ENCODE measurements around the gene ZNF248. TPM values are rescaled to one million over a fixed set of nuclear protein-coding genes. Genes with fewer than 3 reads are reported as not detected.

ZNF248 gene
- total and polyA plus RNA-seq, 9 of the 15 experiments (the other 6 are each of a cell fraction or from before 2014, with no cell fraction given): 4.5 to 16.5 (median 10.2) TPM

- H3K79me2 ChIP-seq (ENCODE audit: control insufficient read depth, insufficient read depth, low read length): peaks cover 4% of the 10 kb centered on the region; the same call in 1 of the 3 replicates
- peak overlapping the region; percentile 94 for H3K27ac ChIP-seq (ENCODE audit: extremely low read depth, low read depth, low read length)
- H3K4me3 ChIP-seq: peak overlapping the region; percentile 27; the same call in 1 of the 2 replicates
- POLR2A ChIA-PET: interaction anchor here (0.6 to 1.1 kb wide), 2 partner anchors 9 to 17 kb away, joined by 3 to 6 read pairs; no protein-coding TSS in a partner anchor
- peak overlapping the region; percentile 75 for H2AFZ ChIP-seq (ENCODE audit: low read depth, low read length)
- intact Hi-C loops (cut with micrococcal nuclease): loop anchor here (10.0 kb wide), 1 partner anchor 63 kb away; no protein-coding TSS in a partner anchor
- WGBS (ENCODE audit: insufficient coverage, low coverage, missing lambda C conversion rate): 2% methylated on average over 5 of the region's 5 CpGs
- FAIRE-seq (no peak), DNase-seq (ENCODE audit: extremely low read depth in 1 of 4, low spot score in 3 of 4) (no peak), ATAC-seq (peak; percentile 35; the same call in 2 of the 3 replicates)
- H3K9me1 ChIP-seq (ENCODE audit: control insufficient read depth, insufficient read depth, low read length): no peaks in the 10 kb centered on the region
- no peaks in the 10 kb centered on the region for H3K9me3 ChIP-seq (replicated peaks; ENCODE audit: control insufficient read depth, insufficient read depth, low read depth, low read length)
- TSS peak; percentile 87 for BruUV-seq (replicated peaks)
- peaks cover 0 to 5% of the 10 kb centered on the region in 2 experiments; a peak in 2 of 5 replicates for H3K4me1 ChIP-seq (replicated peaks in 1 of 2; ENCODE audit: control insufficient read depth in 2 of 2, insufficient read depth in 2 of 2, low read length in 2 of 2)
- H4K20me1 ChIP-seq (replicated peaks; ENCODE audit: control insufficient read depth, insufficient read depth, low read length): no peaks in the 10 kb centered on the region
- TF ChIP-seq NR2C2 (CRISPR knock-in tag; IDR thresholded peaks at IDR 0.05) (no peak), NR2C2 (tag; IDR thresholded peaks at IDR 0.05) (0 out of 2 replicates have a peak, but pooled peaks have one; percentile 10), ZNF41 (CRISPR knock-in tag; conservative IDR thresholded peaks at IDR 0.05) (no peak)
- CTCF ChIA-PET (ENCODE audit: low intra/inter-chr PET ratio): no interaction called here
- in situ Hi-C loops (cut with MboI): no loop called here
- no peaks in the 10 kb centered on the region for H3K36me3 ChIP-seq (ENCODE audit: control insufficient read depth, insufficient read depth, low read length)
- peak overlapping the region in 1 of 2 experiments; percentile 71; a peak in 2 of 4 replicates for H3K9ac ChIP-seq (ENCODE audit: insufficient read depth in 1 of 2, low read depth in 2 of 2, low read length in 2 of 2)
- H3K4me2 ChIP-seq (ENCODE audit: insufficient read depth, low read length): peak overlapping the region; percentile 59
- no peaks in the 10 kb centered on the region for H3K27me3 ChIP-seq (ENCODE audit: control insufficient read depth in 2 of 2, insufficient read depth in 2 of 2, low read length in 2 of 2)
Measured at GRCh38 chr10:37872283-37872682, 14.9 kb upstream of the ZNF248 start.

DNA sequence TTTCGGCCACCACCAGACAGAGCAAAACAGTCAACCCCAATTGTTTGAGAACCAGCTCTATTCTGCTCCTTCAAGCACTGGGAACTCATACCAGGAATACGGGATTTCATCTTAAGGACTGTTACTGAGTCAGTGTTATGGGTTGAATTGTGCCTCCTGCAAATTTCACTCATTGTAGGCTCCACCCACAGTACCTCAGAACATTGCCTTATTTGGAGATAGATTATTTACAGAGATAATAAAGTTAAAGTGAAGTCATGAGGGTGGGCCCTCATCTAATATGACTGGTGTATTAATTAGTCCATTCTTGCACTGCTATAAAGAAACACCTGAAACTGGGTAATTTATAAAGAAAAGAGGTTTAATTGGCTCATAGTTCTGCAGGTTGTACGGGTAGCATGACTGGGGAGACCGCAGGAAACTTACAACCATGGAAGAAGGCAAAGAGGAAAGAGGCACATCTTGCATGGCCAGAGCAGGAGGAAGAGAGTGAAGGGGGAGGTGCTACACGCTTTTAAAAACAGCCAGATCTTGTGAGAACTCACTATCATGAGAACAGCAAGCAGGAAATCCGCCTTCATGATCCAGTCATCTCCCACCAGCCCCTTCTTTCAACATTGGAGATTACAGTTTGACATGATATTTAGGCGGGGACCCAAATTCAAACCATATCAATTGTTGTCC is 14.3 kb upstream of the ZNF248 start:
- WGBS (ENCODE audit: insufficient coverage, low coverage, missing lambda C conversion rate): 16% methylated on average over 7 of the region's 7 CpGs
- peak overlapping the region in 1 of 2 experiments; percentile 71; a peak in 2 of 4 replicates for H3K9ac ChIP-seq (ENCODE audit: insufficient read depth in 1 of 2, low read depth in 2 of 2, low read length in 2 of 2)
- intact Hi-C loops (cut with micrococcal nuclease): loop anchor here (10.0 kb wide), 1 partner anchor 63 kb away; no protein-coding TSS in a partner anchor
- peak overlapping the region; percentile 75 for H2AFZ ChIP-seq (ENCODE audit: low read depth, low read length)
- H3K9me1 ChIP-seq (ENCODE audit: control insufficient read depth, insufficient read depth, low read length): no peaks in the 10 kb centered on the region
- POLR2A ChIA-PET: interaction anchor here (1.1 to 1.4 kb wide), 2 partner anchors 10 to 14 kb away, joined by 6 read pairs; partner anchors contain the start of gene ZNF248
- H3K27me3 ChIP-seq (ENCODE audit: control insufficient read depth in 2 of 2, insufficient read depth in 2 of 2, low read length in 2 of 2): no peaks in the 10 kb centered on the region
- H3K79me2 ChIP-seq (ENCODE audit: control insufficient read depth, insufficient read depth, low read length): peaks cover 4% of the 10 kb centered on the region; the same call in 1 of the 3 replicates
- H3K4me3 ChIP-seq: peak overlapping the region; percentile 27; the same call in 1 of the 2 replicates
- CTCF ChIA-PET (ENCODE audit: low intra/inter-chr PET ratio): no interaction called here
- no peak for FAIRE-seq
- peaks cover 0 to 5% of the 10 kb centered on the region in 2 experiments; a peak in 2 of 5 replicates for H3K4me1 ChIP-seq (replicated peaks in 1 of 2; ENCODE audit: control insufficient read depth in 2 of 2, insufficient read depth in 2 of 2, low read length in 2 of 2)
- peak overlapping the region; percentile 59 for H3K4me2 ChIP-seq (ENCODE audit: insufficient read depth, low read length)
- no TSS peak for BruUV-seq (replicated peaks)
- H4K20me1 ChIP-seq (replicated peaks; ENCODE audit: control insufficient read depth, insufficient read depth, low read length): no peaks in the 10 kb centered on the region
- H3K9me3 ChIP-seq (replicated peaks; ENCODE audit: control insufficient read depth, insufficient read depth, low read depth, low read length): no peaks in the 10 kb centered on the region
- peak in 1 of 4 experiments; percentile 54 for DNase-seq (ENCODE audit: extremely low read depth in 1 of 4, low spot score in 3 of 4)
- ATAC-seq: peak; percentile 83
- in situ Hi-C loops (cut with MboI): no loop called here
- no peaks in the 10 kb centered on the region for H3K36me3 ChIP-seq (ENCODE audit: control insufficient read depth, insufficient read depth, low read length)
- H3K27ac ChIP-seq (ENCODE audit: extremely low read depth, low read depth, low read length): peak overlapping the region; percentile 94
- 0 out of 2 replicates have a peak, but pooled peaks have one; percentile 40 for TF ChIP-seq ZNF766 (CRISPR knock-in tag; conservative IDR thresholded peaks at IDR 0.05)
- TF ChIP-seq ZNF197 (CRISPR knock-in tag; IDR thresholded peaks at IDR 0.05; ENCODE audit: low read depth): 0 out of 2 replicates have a peak, but pooled peaks have one; percentile 57
- TF ChIP-seq, protein P1, sequence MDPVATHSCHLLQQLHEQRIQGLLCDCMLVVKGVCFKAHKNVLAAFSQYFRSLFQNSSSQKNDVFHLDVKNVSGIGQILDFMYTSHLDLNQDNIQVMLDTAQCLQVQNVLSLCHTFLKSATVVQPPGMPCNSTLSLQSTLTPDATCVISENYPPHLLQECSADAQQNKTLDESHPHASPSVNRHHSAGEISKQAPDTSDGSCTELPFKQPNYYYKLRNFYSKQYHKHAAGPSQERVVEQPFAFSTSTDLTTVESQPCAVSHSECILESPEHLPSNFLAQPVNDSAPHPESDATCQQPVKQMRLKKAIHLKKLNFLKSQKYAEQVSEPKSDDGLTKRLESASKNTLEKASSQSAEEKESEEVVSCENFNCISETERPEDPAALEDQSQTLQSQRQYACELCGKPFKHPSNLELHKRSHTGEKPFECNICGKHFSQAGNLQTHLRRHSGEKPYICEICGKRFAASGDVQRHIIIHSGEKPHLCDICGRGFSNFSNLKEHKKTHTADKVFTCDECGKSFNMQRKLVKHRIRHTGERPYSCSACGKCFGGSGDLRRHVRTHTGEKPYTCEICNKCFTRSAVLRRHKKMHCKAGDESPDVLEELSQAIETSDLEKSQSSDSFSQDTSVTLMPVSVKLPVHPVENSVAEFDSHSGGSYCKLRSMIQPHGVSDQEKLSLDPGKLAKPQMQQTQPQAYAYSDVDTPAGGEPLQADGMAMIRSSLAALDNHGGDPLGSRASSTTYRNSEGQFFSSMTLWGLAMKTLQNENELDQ (CRISPR knock-in tag; IDR thresholded peaks at IDR 0.05; ENCODE audit: borderline replicate concordance): no peak
